ENCODE results near the gene LRRD1. TPM values are rescaled to one million over a fixed set of nuclear protein-coding genes. Genes with fewer than 3 reads are reported as not detected.

The LRRD1 gene
- total and polyA plus RNA-seq, 7 donors, result 0.08 TPM; not detected in 6

GRCh38 chr7:92133737-92134270 lies 45.1 kb downstream of the LRRD1 start:
- H3K9me3 ChIP-seq, result no peaks in the 10 kb centered on the region
- no peaks in the 10 kb centered on the region for H3K27me3 ChIP-seq (ENCODE audit: insufficient read depth in 3 of 3, low read length in 2 of 3)
- no peaks in the 10 kb centered on the region for H3K4me1 ChIP-seq
- 0 to 1% (median 0%) methylated on average over 38 to 42 of the region's 42 CpGs for WGBS, 3 donors
- peak; percentile 62 for TF ChIP-seq CTCF (IDR thresholded peaks at IDR 0.05)
- ATAC-seq (peak; percentile 54 to 68 (median 62)), DNase-seq (peak; percentile 74 to 80)
- peaks cover 0 to 7% of the 10 kb centered on the region in 2 donors for H3K36me3 ChIP-seq (ENCODE audit: insufficient read depth in 1 of 2, low read depth in 1 of 2)
- intact Hi-C loops (cut with DNase I), result no loop called here
- H3K4me3 ChIP-seq, result peak overlapping the region; percentile 95
- H3K27ac ChIP-seq, result peak overlapping the region; percentile 84

GRCh38 chr7:92133133-92133736 lies 45.7 kb downstream of the LRRD1 start:
- WGBS, 3 donors, result 47 to 51% (median 48%) methylated on average over 15 of the region's 15 CpGs
- intact Hi-C loops (cut with DNase I), result no loop called here
- no peaks in the 10 kb centered on the region for H3K27me3 ChIP-seq (ENCODE audit: insufficient read depth in 3 of 3, low read length in 2 of 3)
- DNase-seq, result no peak
- peak overlapping the region; percentile 95 for H3K4me3 ChIP-seq
- H3K27ac ChIP-seq, result peak overlapping the region; percentile 84
- H3K36me3 ChIP-seq (ENCODE audit: insufficient read depth in 1 of 2, low read depth in 1 of 2), result peaks cover 0 to 12% of the 10 kb centered on the region in 2 donors
- peak; percentile 4 to 22 (median 10) for ATAC-seq
- H3K9me3 ChIP-seq, result no peaks in the 10 kb centered on the region
- no peak for TF ChIP-seq CTCF (IDR thresholded peaks at IDR 0.05)
- H3K4me1 ChIP-seq, result no peaks in the 10 kb centered on the region

DNA sequence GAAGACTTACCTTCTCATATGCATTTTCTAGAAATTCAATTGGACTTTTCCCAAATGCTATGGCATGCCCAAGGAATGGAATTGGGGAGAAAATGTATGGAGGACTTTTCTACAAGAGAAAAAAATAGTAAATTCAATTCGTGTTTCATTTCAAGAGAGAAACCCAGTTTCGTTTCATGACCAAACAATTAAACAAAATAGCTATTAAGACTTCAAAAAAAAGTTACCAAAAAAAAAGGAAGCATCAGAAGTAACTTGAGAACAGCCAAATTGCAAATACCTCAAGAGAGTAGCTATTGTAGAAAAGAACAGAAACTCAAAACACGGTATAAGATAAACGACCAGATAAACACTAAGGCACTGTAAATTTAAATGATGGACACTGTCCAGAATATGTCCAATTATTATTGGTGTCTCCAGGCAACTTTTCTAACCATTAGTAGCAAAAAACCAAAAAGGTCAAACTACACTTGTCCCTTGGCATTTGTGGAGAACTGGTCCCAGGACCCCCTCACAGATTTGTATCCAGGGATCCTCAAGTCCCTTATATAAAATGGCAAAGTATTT lies 47.1 kb downstream of the LRRD1 start:
- no peak for ATAC-seq
- Histone ChIP-seq H3K36me3 (ENCODE audit: insufficient read depth in 1 of 2, low read depth in 1 of 2) (peaks cover 0 to 20% of the 10 kb centered on the region in 2 donors), H3K27ac (no peak overlapping the region), H3K4me1 (no peaks in the 10 kb centered on the region), H3K27me3 (ENCODE audit: insufficient read depth in 3 of 3, low read length in 2 of 3) (no peaks in the 10 kb centered on the region), H3K9me3 (no peaks in the 10 kb centered on the region), H3K4me3 (no peak overlapping the region)
- WGBS, 3 donors, result 58 to 70% (median 62%) methylated on average over 4 of the region's 4 CpGs
- no peak for DNase-seq
- TF ChIP-seq CTCF (IDR thresholded peaks at IDR 0.05), result no peak
- intact Hi-C loops (cut with DNase I), result no loop called here

GRCh38 chr7:92131093-92131492 lies 47.8 kb downstream of the LRRD1 start:
- Histone ChIP-seq H3K27me3 (ENCODE audit: insufficient read depth in 3 of 3, low read length in 2 of 3) (no peaks in the 10 kb centered on the region), H3K4me3 (no peak overlapping the region), H3K36me3 (ENCODE audit: insufficient read depth in 1 of 2, low read depth in 1 of 2) (peaks cover 0 to 22% of the 10 kb centered on the region in 2 donors), H3K9me3 (no peaks in the 10 kb centered on the region), H3K4me1 (no peaks in the 10 kb centered on the region), H3K27ac (no peak overlapping the region)
- DNase-seq, result no peak
- intact Hi-C loops (cut with DNase I), result no loop called here
- ATAC-seq, result no peak
- TF ChIP-seq CTCF (IDR thresholded peaks at IDR 0.05), result no peak
- WGBS, 3 donors, result 86 to 89% (median 87%) methylated on average over 5 of the region's 5 CpGs

Data from psoas muscle (tissue), 8 donors.